Gastroesophageal sphincter (tissue), 4 donors: ENCODE data around the gene LZTS2. TPM values are rescaled to one million over a fixed set of nuclear protein-coding genes. Genes with fewer than 3 reads are reported as not detected.

Experiments
- ATAC-seq: fragments of 150-250 bp; one replicate; pipeline ENCODE4 v1.9.1; 2016; ENCODE audit warnings: mild to moderate bottlenecking, moderate library complexity
- H3K27ac ChIP-seq, 4 donors: fragments of 200-600 bp; sonication (generic) in 3 of 4; 1 replicate in 3 of 4; 2 replicates in 1 of 4; pipeline ENCODE4 v1.5.1; 2016 to 2019
- H3K27me3 ChIP-seq: fragments of 200-600 bp; sonication (generic); one replicate; pipeline ENCODE4 v1.5.1; 2019
- H3K36me3 ChIP-seq, 2 donors: fragments of 200-600 bp; sonication (generic); one replicate each; pipeline ENCODE4 v1.5.1; 2019; ENCODE audit warnings: control low read depth in 1 of 2
- H3K4me1 ChIP-seq, 3 donors: fragments of 200-600 bp; sonication (generic); 1 replicate in 2 of 3; 2 replicates in 1 of 3; pipeline ENCODE4 v1.5.1; 2016 to 2019; ENCODE audit warnings: control low read depth in 2 of 3
- H3K4me3 ChIP-seq, 2 donors: fragments of 200-600 bp; sonication (generic); one replicate each; pipeline ENCODE4 v1.5.1; 2019; ENCODE audit warnings: mild to moderate bottlenecking in 1 of 2, moderate library complexity in 1 of 2
- H3K9me3 ChIP-seq, 3 donors: fragments of 200-600 bp; sonication (generic); one replicate each; pipeline ENCODE4 v1.5.1; 2017 to 2019; ENCODE audit warnings: control low read depth in 2 of 3
- EP300 ChIP-seq: sonication (generic); formaldehyde crosslinking; IDR thresholded peaks from one replicate; pipeline ENCODE4 v1.6.1; 2017; ENCODE audit warnings: antibody characterized with exemption, mild to moderate bottlenecking
- POLR2A ChIP-seq, 2 donors: fragments of 450-650 bp; IDR thresholded peaks; one replicate each; pipeline ENCODE4 v1.6.1; 2017; ENCODE audit warnings: antibody characterized with exemption in 2 of 2, mild to moderate bottlenecking in 2 of 2, moderate library complexity in 1 of 2
- POLR2AphosphoS5 ChIP-seq: sonication (generic); formaldehyde crosslinking; IDR thresholded peaks from one replicate; pipeline ENCODE4 v1.6.1; 2017; ENCODE audit warnings: antibody characterized with exemption
- WGBS, 2 donors: methylation state at CpG; one replicate each; pipeline ENCODE4 v1.1.5; 2018; ENCODE audit warnings: low coverage in 1 of 2; 5-methylcytosine and 5-hydroxymethylcytosine counted together
- total RNA-seq, 4 donors: library from RNA; depleted of rRNA; stranded (reverse); fragments of >200 nt; gene quantifications; one replicate each; pipeline ENCODE4 v1.1.0, GENCODE V29; 2016
- TF ChIP-seq, protein P1 (sequence below), 4 experiments: fragments of 200-600 bp in 2 of 4; fragments of 450-650 bp in 2 of 4; sonication (generic) in 1 of 4; IDR thresholded peaks; one replicate each; pipeline ENCODE4 v1.5.1; 2017 to 2019; ENCODE audit warnings: antibody characterized with exemption in 4 of 4, mild to moderate bottlenecking in 2 of 4, moderate library complexity in 2 of 4

LZTS2 gene
- total RNA-seq, 4 donors from 2014 or later = 134 to 181 (median 141) TPM

- no peak for TF ChIP-seq POLR2AphosphoS5
- no peak for TF ChIP-seq POLR2A (IDR thresholded peaks at IDR 0.05)
- no peak for TF ChIP-seq EP300
- TF ChIP-seq, protein P1, sequence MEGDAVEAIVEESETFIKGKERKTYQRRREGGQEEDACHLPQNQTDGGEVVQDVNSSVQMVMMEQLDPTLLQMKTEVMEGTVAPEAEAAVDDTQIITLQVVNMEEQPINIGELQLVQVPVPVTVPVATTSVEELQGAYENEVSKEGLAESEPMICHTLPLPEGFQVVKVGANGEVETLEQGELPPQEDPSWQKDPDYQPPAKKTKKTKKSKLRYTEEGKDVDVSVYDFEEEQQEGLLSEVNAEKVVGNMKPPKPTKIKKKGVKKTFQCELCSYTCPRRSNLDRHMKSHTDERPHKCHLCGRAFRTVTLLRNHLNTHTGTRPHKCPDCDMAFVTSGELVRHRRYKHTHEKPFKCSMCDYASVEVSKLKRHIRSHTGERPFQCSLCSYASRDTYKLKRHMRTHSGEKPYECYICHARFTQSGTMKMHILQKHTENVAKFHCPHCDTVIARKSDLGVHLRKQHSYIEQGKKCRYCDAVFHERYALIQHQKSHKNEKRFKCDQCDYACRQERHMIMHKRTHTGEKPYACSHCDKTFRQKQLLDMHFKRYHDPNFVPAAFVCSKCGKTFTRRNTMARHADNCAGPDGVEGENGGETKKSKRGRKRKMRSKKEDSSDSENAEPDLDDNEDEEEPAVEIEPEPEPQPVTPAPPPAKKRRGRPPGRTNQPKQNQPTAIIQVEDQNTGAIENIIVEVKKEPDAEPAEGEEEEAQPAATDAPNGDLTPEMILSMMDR (IDR thresholded peaks at IDR 0.05) = no peak
- Histone ChIP-seq H3K27ac (peak overlapping the region in 3 of 4 donors; percentile 62 to 69 (median 65)), H3K4me1 (peaks cover 0 to 78% (median 20%) of the 10 kb centered on the region in 3 donors), H3K9me3 (no peaks in the 10 kb centered on the region), H3K4me3 (no peak overlapping the region), H3K36me3 (peaks cover 0 to 52% of the 10 kb centered on the region in 2 donors), H3K27me3 (no peaks in the 10 kb centered on the region)
- ATAC-seq = no peak
- 0% methylated on average over 2 of the region's 11 CpGs; no CpG with 5 or more reads in 1 of the 2 donors for WGBS, 2 donors
These were observed 7.6 kb downstream of the LZTS2 start for GRCh38 chr10:101007099-101007711.

- Histone ChIP-seq H3K27me3 (no peaks in the 10 kb centered on the region), H3K36me3 (peaks cover 0 to 44% of the 10 kb centered on the region in 2 donors), H3K4me1 (peaks cover 0 to 78% (median 21%) of the 10 kb centered on the region in 3 donors), H3K9me3 (no peaks in the 10 kb centered on the region), H3K27ac (peak overlapping the region in 3 of 4 donors; percentile 65 to 71 (median 69)), H3K4me3 (no peak overlapping the region)
- no peak for ATAC-seq
- 22 to 40% methylated on average over 4 to 8 of the region's 13 CpGs for WGBS, 2 donors
- peak; percentile 26 for TF ChIP-seq POLR2AphosphoS5
- TF ChIP-seq, protein P1 (IDR thresholded peaks at IDR 0.05) = no peak
These were observed 8.6 kb downstream of the LZTS2 start for GRCh38 chr10:101007915-101008822.

DNA sequence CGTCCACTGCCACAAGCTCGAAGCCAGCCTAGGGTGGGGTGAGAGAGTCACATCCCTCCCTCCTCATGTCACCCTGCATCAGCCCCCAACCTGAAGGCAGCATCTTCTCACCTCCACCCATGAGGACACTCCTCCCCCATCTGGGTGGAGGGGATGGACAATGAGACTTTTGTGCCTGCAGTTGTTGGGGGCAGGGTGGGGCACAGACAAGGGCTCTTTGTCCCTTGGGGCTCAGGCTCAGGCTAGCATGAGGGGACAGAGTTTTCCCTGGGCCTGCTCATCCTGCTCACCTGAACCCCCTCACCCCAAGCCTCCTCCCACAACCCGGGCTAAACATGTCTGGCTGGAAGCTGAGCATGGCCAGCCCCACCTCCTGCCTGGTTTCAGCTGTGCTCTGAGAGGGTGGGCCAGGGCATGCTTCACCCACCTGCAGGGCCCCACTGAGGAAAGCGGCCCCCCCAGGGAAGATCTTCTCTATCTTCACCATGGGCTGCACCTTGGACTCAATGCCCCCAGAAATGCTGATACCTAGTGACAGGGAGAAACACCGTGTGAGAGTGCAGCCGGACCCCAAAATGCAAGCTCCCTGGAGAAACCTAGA lies 9.3 kb downstream of the LZTS2 start:
- Histone ChIP-seq H3K27ac (peak overlapping the region in 3 of 4 donors; percentile 65 to 71 (median 69)), H3K4me3 (no peak overlapping the region), H3K27me3 (no peaks in the 10 kb centered on the region), H3K9me3 (no peaks in the 10 kb centered on the region), H3K4me1 (peaks cover 0 to 78% (median 26%) of the 10 kb centered on the region in 3 donors), H3K36me3 (peaks cover 0 to 36% of the 10 kb centered on the region in 2 donors)
- TF ChIP-seq EP300 (no peak), POLR2A (IDR thresholded peaks at IDR 0.05) (no peak), POLR2AphosphoS5 (no peak)
- TF ChIP-seq, protein P1 (IDR thresholded peaks at IDR 0.05) = no peak
- WGBS, 2 donors = 63 to 67% methylated on average over 2 of the region's 6 CpGs
- no peak for ATAC-seq

GRCh38 chr10:101010329-101010728 lies 10.7 kb downstream of the LZTS2 start:
- H3K9me3 ChIP-seq = no peaks in the 10 kb centered on the region
- peaks cover 0 to 22% of the 10 kb centered on the region in 2 donors for H3K36me3 ChIP-seq
- H3K27me3 ChIP-seq = no peaks in the 10 kb centered on the region
- H3K27ac ChIP-seq = no peak overlapping the region
- WGBS, 2 donors = no CpG with 5 or more reads among the region's 22 CpGs
- no peak overlapping the region for H3K4me3 ChIP-seq
- H3K4me1 ChIP-seq = peaks cover 0 to 75% (median 29%) of the 10 kb centered on the region in 3 donors
- TF ChIP-seq EP300 = no peak
- TF ChIP-seq POLR2A (IDR thresholded peaks at IDR 0.05) = no peak
- no peak for TF ChIP-seq POLR2AphosphoS5
- TF ChIP-seq, protein P1 (IDR thresholded peaks at IDR 0.05) = no peak
- no peak for ATAC-seq
